ENCODE results near the gene ADGRG6.

The ADGRG6 gene

DNA sequence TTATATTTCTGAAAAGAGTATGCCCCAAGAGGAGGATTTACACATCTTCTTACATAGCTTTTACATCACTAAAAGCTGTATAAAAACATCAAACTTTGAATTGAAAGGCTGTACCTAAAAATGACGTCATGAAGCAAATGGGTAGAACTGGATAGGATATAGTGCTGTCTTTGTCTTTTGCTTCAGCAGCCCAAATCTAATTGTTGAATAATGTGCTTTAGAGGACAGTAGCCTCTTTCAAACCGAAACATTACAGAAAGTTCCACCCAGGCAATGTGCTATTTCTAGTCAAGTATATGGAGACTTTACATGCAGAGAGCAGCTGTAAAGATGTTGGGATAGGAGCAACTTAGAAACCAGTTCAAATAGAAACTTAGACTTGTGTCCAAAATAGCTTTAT lies 51.9 kb downstream of the ADGRG6 start:
- Histone ChIP-seq H2BK15ac (ENCODE audit: low read depth, poor library complexity, severe bottlenecking) (no peak overlapping the region), H4K91ac (ENCODE audit: low read length) (no peak overlapping the region), H3K36me3 (ENCODE audit: control insufficient read depth in 1 of 2, insufficient read depth in 2 of 2, low read depth in 1 of 2, low read length in 2 of 2) (no peaks in the 10 kb centered on the region), H2BK5ac (ENCODE audit: low read depth, low read length, poor library complexity, severe bottlenecking) (no peak overlapping the region), H2AK5ac (ENCODE audit: low read length, severe bottlenecking) (no peak overlapping the region), H3K9me3 (ENCODE audit: control insufficient read depth, low read length) (no peaks in the 10 kb centered on the region), H2AFZ (ENCODE audit: low read depth, low read length) (no peak overlapping the region), H2BK12ac (ENCODE audit: low read length in 2 of 2) (no peak overlapping the region), H3K4me2 (ENCODE audit: low read length, poor library complexity, severe bottlenecking) (no peak overlapping the region), H3K18ac (ENCODE audit: low read depth in 1 of 2, low read length in 2 of 2) (no peak overlapping the region), H2BK120ac (ENCODE audit: low read depth, low read length) (no peak overlapping the region), H3K4me1 (ENCODE audit: control insufficient read depth, insufficient read depth, low read depth, low read length) (no peaks in the 10 kb centered on the region), H4K8ac (ENCODE audit: low read length) (no peak overlapping the region), H3K23ac (ENCODE audit: low read length in 2 of 2) (no peak overlapping the region), H3K27me3 (ENCODE audit: control insufficient read depth in 1 of 2, insufficient read depth in 1 of 2, low read length in 2 of 2) (no peaks in the 10 kb centered on the region), H3K79me1 (replicated peaks; ENCODE audit: low read length, poor library complexity, severe bottlenecking) (no peaks in the 10 kb centered on the region), H3K9ac (ENCODE audit: low read length) (no peak overlapping the region), H3K14ac (ENCODE audit: low read length in 2 of 2) (no peak overlapping the region), H3K4ac (ENCODE audit: low read depth in 1 of 2, low read length in 2 of 2) (no peak overlapping the region), H3K4me3 (ENCODE audit: insufficient read depth in 1 of 2, low read depth in 1 of 2, low read length in 2 of 2) (no peak overlapping the region), H3K27ac (ENCODE audit: low read length, poor library complexity, severe bottlenecking) (no peak overlapping the region)
- WGBS, result 88% methylated on average over 2 of the region's 2 CpGs
- no peak for DNase-seq

DNA sequence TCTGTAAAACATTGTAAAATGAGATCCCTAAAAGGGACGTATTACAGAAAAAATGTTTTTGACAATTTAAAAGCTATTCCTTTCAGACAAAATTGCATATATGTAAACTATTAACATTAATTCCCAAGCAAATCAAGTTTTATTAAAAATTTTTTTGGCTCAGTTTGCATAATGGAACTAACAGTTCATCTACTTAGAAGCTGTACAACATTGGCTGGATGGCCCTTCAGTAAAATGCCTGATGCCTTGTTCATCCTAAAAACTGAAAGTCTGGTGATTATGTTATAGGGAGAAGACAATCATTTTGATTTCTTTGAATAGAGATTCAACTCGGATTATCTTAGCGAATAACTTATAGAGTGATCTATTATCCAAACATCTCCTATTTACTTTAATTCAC lies 52.8 kb downstream of the ADGRG6 start:
- Histone ChIP-seq H3K27me3 (ENCODE audit: control insufficient read depth in 1 of 2, insufficient read depth in 1 of 2, low read length in 2 of 2) (no peaks in the 10 kb centered on the region), H3K79me1 (replicated peaks; ENCODE audit: low read length, poor library complexity, severe bottlenecking) (no peaks in the 10 kb centered on the region), H2BK120ac (ENCODE audit: low read depth, low read length) (no peak overlapping the region), H3K23ac (ENCODE audit: low read length in 2 of 2) (no peak overlapping the region), H3K14ac (ENCODE audit: low read length in 2 of 2) (no peak overlapping the region), H2BK5ac (ENCODE audit: low read depth, low read length, poor library complexity, severe bottlenecking) (no peak overlapping the region), H3K36me3 (ENCODE audit: control insufficient read depth in 1 of 2, insufficient read depth in 2 of 2, low read depth in 1 of 2, low read length in 2 of 2) (no peaks in the 10 kb centered on the region), H3K9me3 (ENCODE audit: control insufficient read depth, low read length) (no peaks in the 10 kb centered on the region), H3K4ac (ENCODE audit: low read depth in 1 of 2, low read length in 2 of 2) (no peak overlapping the region), H3K4me1 (ENCODE audit: control insufficient read depth, insufficient read depth, low read depth, low read length) (no peaks in the 10 kb centered on the region), H2AFZ (ENCODE audit: low read depth, low read length) (no peak overlapping the region), H4K91ac (ENCODE audit: low read length) (no peak overlapping the region), H3K27ac (ENCODE audit: low read length, poor library complexity, severe bottlenecking) (no peak overlapping the region), H2BK12ac (ENCODE audit: low read length in 2 of 2) (no peak overlapping the region), H2BK15ac (ENCODE audit: low read depth, poor library complexity, severe bottlenecking) (no peak overlapping the region), H3K4me3 (ENCODE audit: insufficient read depth in 1 of 2, low read depth in 1 of 2, low read length in 2 of 2) (no peak overlapping the region), H2AK5ac (ENCODE audit: low read length, severe bottlenecking) (no peak overlapping the region), H3K4me2 (ENCODE audit: low read length, poor library complexity, severe bottlenecking) (no peak overlapping the region), H4K8ac (ENCODE audit: low read length) (no peak overlapping the region), H3K9ac (ENCODE audit: low read length) (no peak overlapping the region), H3K18ac (ENCODE audit: low read depth in 1 of 2, low read length in 2 of 2) (no peak overlapping the region)
- no CpG with 5 or more reads among the region's 3 CpGs for WGBS
- DNase-seq, result no peak

DNA sequence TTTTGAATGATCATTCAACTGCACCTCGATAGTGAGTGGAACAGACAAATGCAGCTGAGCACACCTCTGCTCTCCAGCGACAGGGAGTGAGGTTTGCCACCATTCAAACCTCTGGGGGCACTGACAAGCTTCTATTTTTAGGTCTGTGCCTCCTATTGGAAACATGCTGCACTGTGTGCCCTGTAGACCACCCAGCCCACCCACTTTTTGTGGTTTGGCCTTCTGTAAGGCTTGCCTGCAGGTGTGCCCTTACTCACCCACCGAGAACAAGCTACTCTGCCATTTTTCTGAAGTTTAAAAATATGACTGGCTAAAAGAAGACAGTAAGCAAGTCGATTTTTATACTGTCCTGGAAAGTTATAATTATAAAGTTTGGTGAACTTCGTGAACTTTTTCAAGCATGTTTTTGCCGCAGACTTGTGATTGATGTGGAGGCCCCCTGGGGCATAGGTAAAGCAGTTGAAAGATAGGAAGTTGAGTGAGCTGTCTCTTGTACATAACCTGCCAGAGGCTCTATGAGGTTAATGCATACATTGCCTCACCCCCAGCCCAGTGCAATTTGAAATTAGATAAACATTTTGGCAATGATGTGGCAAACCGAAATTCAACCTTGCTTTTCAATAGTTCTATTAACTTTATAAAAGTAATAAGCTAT lies 53.8 kb downstream of the ADGRG6 start:
- Histone ChIP-seq H2AFZ (ENCODE audit: low read depth, low read length) (no peak overlapping the region), H3K4me1 (ENCODE audit: control insufficient read depth, insufficient read depth, low read depth, low read length) (no peaks in the 10 kb centered on the region), H2BK5ac (ENCODE audit: low read depth, low read length, poor library complexity, severe bottlenecking) (no peak overlapping the region), H3K79me1 (replicated peaks; ENCODE audit: low read length, poor library complexity, severe bottlenecking) (no peaks in the 10 kb centered on the region), H3K18ac (ENCODE audit: low read depth in 1 of 2, low read length in 2 of 2) (peak overlapping the region; percentile 23 to 85), H2BK12ac (ENCODE audit: low read length in 2 of 2) (peak overlapping the region; percentile 35 to 83), H3K4ac (ENCODE audit: low read depth in 1 of 2, low read length in 2 of 2) (peak overlapping the region in 1 of 2 experiments; percentile 73), H4K91ac (ENCODE audit: low read length) (peak overlapping the region; percentile 88), H2BK120ac (ENCODE audit: low read depth, low read length) (no peak overlapping the region), H3K27ac (ENCODE audit: low read length, poor library complexity, severe bottlenecking) (no peak overlapping the region), H3K23ac (ENCODE audit: low read length in 2 of 2) (no peak overlapping the region), H3K27me3 (ENCODE audit: control insufficient read depth in 1 of 2, insufficient read depth in 1 of 2, low read length in 2 of 2) (no peaks in the 10 kb centered on the region), H3K9ac (ENCODE audit: low read length) (no peak overlapping the region), H3K4me2 (ENCODE audit: low read length, poor library complexity, severe bottlenecking) (no peak overlapping the region), H2AK5ac (ENCODE audit: low read length, severe bottlenecking) (no peak overlapping the region), H3K9me3 (ENCODE audit: control insufficient read depth, low read length) (no peaks in the 10 kb centered on the region), H3K36me3 (ENCODE audit: control insufficient read depth in 1 of 2, insufficient read depth in 2 of 2, low read depth in 1 of 2, low read length in 2 of 2) (no peaks in the 10 kb centered on the region), H4K8ac (ENCODE audit: low read length) (peak overlapping the region; percentile 23), H3K4me3 (ENCODE audit: insufficient read depth in 1 of 2, low read depth in 1 of 2, low read length in 2 of 2) (no peak overlapping the region), H3K14ac (ENCODE audit: low read length in 2 of 2) (no peak overlapping the region), H2BK15ac (ENCODE audit: low read depth, poor library complexity, severe bottlenecking) (no peak overlapping the region)
- WGBS, result 71% methylated on average over 6 of the region's 7 CpGs
- DNase-seq, result no peak

DNA sequence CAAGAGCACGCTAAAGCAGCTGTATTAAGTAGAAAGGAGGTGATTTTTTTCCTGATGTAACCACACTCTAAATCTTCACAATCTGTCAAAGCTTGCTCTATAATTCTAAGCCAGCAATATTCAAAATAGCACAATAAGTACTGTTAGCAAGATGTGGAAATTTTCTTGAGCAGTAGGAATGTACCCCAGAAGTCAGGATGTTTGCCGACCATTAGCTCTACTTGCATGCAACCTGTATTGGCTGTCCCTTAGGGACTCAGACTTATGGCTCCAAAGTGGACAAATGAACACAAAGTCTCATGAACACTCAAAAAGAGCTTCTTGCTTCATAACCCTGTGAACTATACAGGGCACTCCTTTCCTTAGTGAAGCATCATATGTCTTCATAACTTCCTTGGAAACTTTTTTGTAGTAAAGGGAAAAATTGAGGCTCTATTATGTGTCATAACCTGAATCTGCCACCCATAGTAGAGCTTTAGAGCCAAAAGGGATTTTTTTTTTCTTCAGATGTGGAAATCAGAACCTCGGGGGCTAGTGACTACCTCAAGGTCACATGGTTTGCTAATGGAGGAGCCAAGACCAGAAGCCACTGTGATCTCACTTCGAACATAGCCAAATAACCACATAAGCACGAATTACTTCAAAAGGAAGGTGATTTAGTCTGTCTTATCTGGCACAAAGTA lies 54.5 kb downstream of the ADGRG6 start:
- peak overlapping the region in 1 of 2 experiments; percentile 3 for H3K4me3 ChIP-seq (ENCODE audit: insufficient read depth in 1 of 2, low read depth in 1 of 2, low read length in 2 of 2)
- no peak overlapping the region for H3K27ac ChIP-seq (ENCODE audit: low read length, poor library complexity, severe bottlenecking)
- H3K18ac ChIP-seq (ENCODE audit: low read depth in 1 of 2, low read length in 2 of 2), result peak overlapping the region in 1 of 2 experiments; percentile 38
- H2BK5ac ChIP-seq (ENCODE audit: low read depth, low read length, poor library complexity, severe bottlenecking), result no peak overlapping the region
- no peaks in the 10 kb centered on the region for H3K9me3 ChIP-seq (ENCODE audit: control insufficient read depth, low read length)
- H4K91ac ChIP-seq (ENCODE audit: low read length), result no peak overlapping the region
- peak overlapping the region; percentile 82 for H3K9ac ChIP-seq (ENCODE audit: low read length)
- no peaks in the 10 kb centered on the region for H3K79me1 ChIP-seq (replicated peaks; ENCODE audit: low read length, poor library complexity, severe bottlenecking)
- H3K4me2 ChIP-seq (ENCODE audit: low read length, poor library complexity, severe bottlenecking), result no peak overlapping the region
- H4K8ac ChIP-seq (ENCODE audit: low read length), result peak overlapping the region; percentile 54
- WGBS, result 55% methylated on average over 2 of the region's 5 CpGs
- peak overlapping the region in 1 of 2 experiments; percentile 67 for H3K4ac ChIP-seq (ENCODE audit: low read depth in 1 of 2, low read length in 2 of 2)
- no peak overlapping the region for H2BK15ac ChIP-seq (ENCODE audit: low read depth, poor library complexity, severe bottlenecking)
- no peaks in the 10 kb centered on the region for H3K36me3 ChIP-seq (ENCODE audit: control insufficient read depth in 1 of 2, insufficient read depth in 2 of 2, low read depth in 1 of 2, low read length in 2 of 2)
- no peak overlapping the region for H2AK5ac ChIP-seq (ENCODE audit: low read length, severe bottlenecking)
- H2BK12ac ChIP-seq (ENCODE audit: low read length in 2 of 2), result no peak overlapping the region
- H3K23ac ChIP-seq (ENCODE audit: low read length in 2 of 2), result no peak overlapping the region
- peak; percentile 71 for DNase-seq
- no peak overlapping the region for H2AFZ ChIP-seq (ENCODE audit: low read depth, low read length)
- H3K27me3 ChIP-seq (ENCODE audit: control insufficient read depth in 1 of 2, insufficient read depth in 1 of 2, low read length in 2 of 2), result no peaks in the 10 kb centered on the region
- no peak overlapping the region for H3K14ac ChIP-seq (ENCODE audit: low read length in 2 of 2)
- H2BK120ac ChIP-seq (ENCODE audit: low read depth, low read length), result peak overlapping the region; percentile 49
- H3K4me1 ChIP-seq (ENCODE audit: control insufficient read depth, insufficient read depth, low read depth, low read length), result peaks cover 2% of the 10 kb centered on the region
